GM23248 (cell line): Measurements from ENCODE around the gene DRG2. TPM values are rescaled to one million over a fixed set of nuclear protein-coding genes. Genes with fewer than 3 reads are reported as not detected.

ENCODE experiments used
- DNase-seq: peaks from one replicate; pipeline ENCODE4 v3.0.0-alpha.2; 2015
- H2AFZ ChIP-seq: fragments of 200-600 bp; sonication (generic); 2 replicates; pipeline ENCODE4 v1.6.1; 2016; ENCODE audit warnings: antibody characterized with exemption
- H3F3A ChIP-seq: fragments of 200-600 bp; sonication (generic); 2 replicates; pipeline ENCODE4 v1.6.1; 2016; ENCODE audit warnings: mild to moderate bottlenecking, antibody characterized with exemption, mixed run types; ENCODE audit not compliant: insufficient read depth
- H3K27ac ChIP-seq: fragments of 200-600 bp; sonication (generic); 2 replicates; pipeline ENCODE4 v1.5.1; 2016; ENCODE audit warnings: mild to moderate bottlenecking
- H3K27me3 ChIP-seq: fragments of 200-600 bp; sonication (generic); replicated peaks from 2 replicates; pipeline ENCODE4 v1.6.1; 2016; ENCODE audit warnings: mild to moderate bottlenecking; ENCODE audit not compliant: insufficient read depth
- H3K36me3 ChIP-seq: fragments of 200-600 bp; sonication (generic); 2 replicates; pipeline ENCODE4 v1.6.1; 2016; ENCODE audit warnings: low read depth, mild to moderate bottlenecking
- H3K4me1 ChIP-seq: fragments of 200-600 bp; sonication (generic); 2 replicates; pipeline ENCODE4 v1.6.1; 2016; ENCODE audit warnings: mild to moderate bottlenecking; ENCODE audit not compliant: insufficient read depth
- H3K4me2 ChIP-seq: fragments of 200-600 bp; sonication (generic); one replicate; pipeline ENCODE4 v1.6.1; 2016; ENCODE audit warnings: mild to moderate bottlenecking; ENCODE audit not compliant: unreplicated experiment
- H3K4me3 ChIP-seq: fragments of 200-600 bp; sonication (generic); 2 replicates; pipeline ENCODE4 v1.5.1; 2016; ENCODE audit warnings: mild to moderate bottlenecking
- H3K79me2 ChIP-seq: fragments of 200-600 bp; sonication (generic); 2 replicates; pipeline ENCODE4 v1.6.1; 2016; ENCODE audit warnings: mild to moderate bottlenecking; ENCODE audit not compliant: insufficient read depth
- H3K9ac ChIP-seq: fragments of 200-600 bp; sonication (generic); 2 replicates; pipeline ENCODE4 v1.6.1; 2016; ENCODE audit warnings: mild to moderate bottlenecking
- H3K9me2 ChIP-seq: fragments of 200-600 bp; sonication (generic); 2 replicates; pipeline ENCODE4 v1.6.1; 2016; ENCODE audit warnings: mixed run types, mild to moderate bottlenecking, moderate library complexity; ENCODE audit not compliant: insufficient read depth
- H3K9me3 ChIP-seq: fragments of 200-600 bp; sonication (generic); one replicate; pipeline ENCODE4 v1.6.1; 2017; ENCODE audit warnings: low read depth
- H4K20me1 ChIP-seq: fragments of 200-600 bp; sonication (generic); 2 replicates; pipeline ENCODE4 v1.6.0; 2016; ENCODE audit not compliant: insufficient read depth
- EZH2 ChIP-seq: fragments of 200-600 bp; sonication (generic); IDR thresholded peaks from 2 replicates; pipeline ENCODE4 v1.6.1; 2018; ENCODE audit warnings: antibody characterized with exemption, mild to moderate bottlenecking; ENCODE audit not compliant: insufficient read depth, poor library complexity, severe bottlenecking
- EZH2phosphoT487 ChIP-seq: fragments of 200-600 bp; sonication (generic); IDR thresholded peaks from 2 replicates; pipeline ENCODE4 v1.6.1; 2018; ENCODE audit warnings: antibody characterized with exemption, moderate library complexity, mild to moderate bottlenecking, low read depth; ENCODE audit not compliant: insufficient read depth
- WGBS, 2 experiments: methylation state at CpG; one replicate each; pipeline ENCODE4 v1.1.6; 2015 to 2017; ENCODE audit warnings: low lambda C conversion rate in 2 of 2, low coverage in 1 of 2; ENCODE audit errors: missing lambda C conversion rate in 2 of 2; 5-methylcytosine and 5-hydroxymethylcytosine counted together
- in situ Hi-C: fragments of 300-500 bp; cut with MboI; formaldehyde crosslinking; loops from 2 replicates; pipeline ENCODE4 v1.15.0; 2020
- polyA plus RNA-seq: library from polyadenylated mRNA; unstranded; fragments of >200 nt; fragmentation: Nextera tagmentation; extraction: Ambion mirVana; gene quantifications from 2 replicates; pipeline ENCODE4 v1.2.1, GENCODE V29; 2016
- total RNA-seq: library from RNA; depleted of rRNA; stranded (reverse); fragments of >200 nt; shearing (Covaris generic); gene quantifications from 2 replicates; pipeline ENCODE4 v1.2.3, GENCODE V29; 2014

Gene DRG2
- total and polyA plus RNA-seq, 2 experiments from 2014 or later: 34.6 to 51.0 TPM

GRCh38 chr17:18143044-18143936, 55.5 kb downstream of the DRG2 start:
- Histone ChIP-seq H3F3A (no peaks in the 10 kb centered on the region), H3K4me3 (no peak overlapping the region), H3K9ac (no peak overlapping the region), H4K20me1 (no peaks in the 10 kb centered on the region), H3K79me2 (no peaks in the 10 kb centered on the region), H3K9me3 (no peaks in the 10 kb centered on the region), H3K27ac (no peak overlapping the region), H3K4me2 (no peak overlapping the region), H3K4me1 (no peaks in the 10 kb centered on the region), H3K9me2 (no peaks in the 10 kb centered on the region), H3K27me3 (no peaks in the 10 kb centered on the region), H2AFZ (no peak overlapping the region), H3K36me3 (no peaks in the 10 kb centered on the region)
- peak; percentile 54 for DNase-seq
- in situ Hi-C loops: no loop called here
- 65 to 71% methylated on average over 15 to 17 of the region's 18 CpGs for WGBS, 2 experiments
- TF ChIP-seq EZH2phosphoT487 (no peak), EZH2 (no peak)

- WGBS, 2 experiments: 70 to 86% methylated on average over 4 of the region's 4 CpGs
- no peak overlapping the region for H3K4me2 ChIP-seq
- H3K27me3 ChIP-seq: no peaks in the 10 kb centered on the region
- no peaks in the 10 kb centered on the region for H3K9me3 ChIP-seq
- in situ Hi-C loops: no loop called here
- no peak overlapping the region for H3K27ac ChIP-seq
- no peak for TF ChIP-seq EZH2
- TF ChIP-seq EZH2phosphoT487: no peak
- H3K9ac ChIP-seq: no peak overlapping the region
- no peaks in the 10 kb centered on the region for H4K20me1 ChIP-seq
- no peaks in the 10 kb centered on the region for H3K36me3 ChIP-seq
- H3K79me2 ChIP-seq: no peaks in the 10 kb centered on the region
- DNase-seq: no peak
- H3F3A ChIP-seq: no peaks in the 10 kb centered on the region
- H2AFZ ChIP-seq: no peak overlapping the region
- no peaks in the 10 kb centered on the region for H3K4me1 ChIP-seq
- no peaks in the 10 kb centered on the region for H3K9me2 ChIP-seq
- no peak overlapping the region for H3K4me3 ChIP-seq
Observed at GRCh38 chr17:18144261-18144660, 56.5 kb downstream of the DRG2 start.

GRCh38 chr17:18144855-18145254, 57.1 kb downstream of the DRG2 start:
- H4K20me1 ChIP-seq: no peaks in the 10 kb centered on the region
- no peak overlapping the region for H3K4me2 ChIP-seq
- H3K36me3 ChIP-seq: no peaks in the 10 kb centered on the region
- no peak overlapping the region for H3K9ac ChIP-seq
- no peak for DNase-seq
- H3K9me3 ChIP-seq: no peaks in the 10 kb centered on the region
- no peak for TF ChIP-seq EZH2phosphoT487
- no peak overlapping the region for H3K27ac ChIP-seq
- WGBS, 2 experiments: 90 to 100% methylated on average over 1 of the region's 1 CpG
- no peaks in the 10 kb centered on the region for H3K4me1 ChIP-seq
- H3F3A ChIP-seq: no peaks in the 10 kb centered on the region
- H3K4me3 ChIP-seq: no peak overlapping the region
- no peaks in the 10 kb centered on the region for H3K79me2 ChIP-seq
- no peaks in the 10 kb centered on the region for H3K9me2 ChIP-seq
- no peak overlapping the region for H2AFZ ChIP-seq
- no peaks in the 10 kb centered on the region for H3K27me3 ChIP-seq
- in situ Hi-C loops: no loop called here

- in situ Hi-C loops: no loop called here
Observed at GRCh38 chr17:18145811-18146210, 58.1 kb downstream of the DRG2 start.

More at GRCh38 chr17:18145811-18146210, 58.1 kb downstream of the DRG2 start:
- no peaks in the 10 kb centered on the region for H3K9me2 ChIP-seq
- no peak for DNase-seq
- no peak overlapping the region for H2AFZ ChIP-seq
- H3K4me1 ChIP-seq: no peaks in the 10 kb centered on the region
- no peaks in the 10 kb centered on the region for H3F3A ChIP-seq
- no peaks in the 10 kb centered on the region for H3K79me2 ChIP-seq
- no peak for TF ChIP-seq EZH2
- TF ChIP-seq EZH2phosphoT487: no peak
- no peak overlapping the region for H3K4me3 ChIP-seq
- no peaks in the 10 kb centered on the region for H3K36me3 ChIP-seq
- no peaks in the 10 kb centered on the region for H3K9me3 ChIP-seq
- H3K9ac ChIP-seq: no peak overlapping the region
- H4K20me1 ChIP-seq: no peaks in the 10 kb centered on the region
- no peak overlapping the region for H3K27ac ChIP-seq
- H3K27me3 ChIP-seq: no peaks in the 10 kb centered on the region
- WGBS, 2 experiments: 77 to 84% methylated on average over 13 of the region's 13 CpGs
- no peak overlapping the region for H3K4me2 ChIP-seq
